GM19438 (cell line): Measurements from ENCODE around the gene POTEB.
"Not testable (repeated sequence)": the region's sequence is repeated elsewhere in the genome, so short reads cannot be mapped to it uniquely, and the experiment has no call there.

Source experiments
- ATAC-seq: cut with Tn5 transposase; IDR thresholded peaks from one replicate; pipeline ENCODE4 v1.9.1; 2021; ENCODE audit warnings: low read depth; ENCODE audit not compliant: unreplicated experiment

The POTEB gene

GRCh38 chr15:21877635-21878034 lies at the start of gene POTEB:
TSS of gene POTEB (minus strand) at chr15:21877735. CDS start at chr15:21877246, 489 bp downstream.
- not testable (repeated sequence) for ATAC-seq

- not testable (repeated sequence) for ATAC-seq
Measured at GRCh38 chr15:21890955-21891354, 13.4 kb upstream of the POTEB start.

- ATAC-seq: not testable (repeated sequence)
Measured at GRCh38 chr15:21889542-21889941, 12.0 kb upstream of the POTEB start.

- ATAC-seq: not testable (repeated sequence)
Measured at GRCh38 chr15:21838831-21839230, 38.7 kb downstream of the POTEB start.
